H1 (cell line): ENCODE measurements around the gene AKT1. TPM values are rescaled to one million over a fixed set of nuclear protein-coding genes. Genes with fewer than 3 reads are reported as not detected.

Experiments
- CTCF ChIA-PET: fragments of 300-600 bp; sonication (Branson Sonifier 250); formaldehyde crosslinking; loops from one replicate; lab custom pipeline; 2021; ENCODE audit not compliant: partially characterized antibody; lab: Charles Lee
- POLR2A ChIA-PET: fragments of 300-600 bp; sonication (Branson Sonifier 250); formaldehyde crosslinking; loops from one replicate; lab custom pipeline; 2021; ENCODE audit warnings: inconsistent platforms; ENCODE audit not compliant: partially characterized antibody; lab: Charles Lee
- DNase-seq, 2 experiments: peaks; one replicate each; pipeline versions ENCODE4 v3.0.0 to v3.0.0-alpha.2; 2010 to 2022; ENCODE audit warnings: low spot score in 2 of 2, low read depth in 1 of 2, mixed read lengths in 1 of 2
- FAIRE-seq: peaks from 2 replicates; lab custom pipeline; 2011; peaks lifted over from hg19 to GRCh38; lab: Jason Lieb, UNC
- H2AFZ ChIP-seq: 2 replicates; pipeline ENCODE4 v1.8.1; 2012; ENCODE audit warnings: low read length, inconsistent platforms
- H2AK5ac ChIP-seq: 2 replicates; pipeline ENCODE4 v1.6.1; 2013; ENCODE audit warnings: low read depth, low read length
- H2BK120ac ChIP-seq: replicated peaks from 2 replicates; pipeline ENCODE3; 2013; ENCODE audit warnings: low read depth, low read length, inconsistent platforms
- H2BK12ac ChIP-seq: 2 replicates; pipeline ENCODE4 v1.6.1; 2013; ENCODE audit warnings: low read depth, low read length
- H2BK15ac ChIP-seq: 2 replicates; pipeline ENCODE4 v1.6.1; 2013; ENCODE audit warnings: low read length
- H2BK20ac ChIP-seq: 2 replicates; pipeline ENCODE4 v1.6.1; 2013; ENCODE audit warnings: low read length
- H2BK5ac ChIP-seq: 2 replicates; pipeline ENCODE4 v1.6.1; 2013; ENCODE audit warnings: low read depth, low read length
- H3K14ac ChIP-seq: 2 replicates; pipeline ENCODE4 v1.6.1; 2013; ENCODE audit warnings: inconsistent platforms; ENCODE audit not compliant: insufficient read length
- H3K18ac ChIP-seq: 2 replicates; pipeline ENCODE4 v1.6.1; 2013; ENCODE audit warnings: low read length; ENCODE audit errors: extremely low read depth
- H3K23ac ChIP-seq: 2 replicates; pipeline ENCODE4 v1.6.1; 2013; ENCODE audit warnings: inconsistent platforms; ENCODE audit not compliant: insufficient read length
- H3K23me2 ChIP-seq: 2 replicates; pipeline ENCODE4 v1.6.1; 2013; ENCODE audit warnings: low read depth, low read length
- H3K27ac ChIP-seq: 2 replicates; pipeline ENCODE4 v1.6.1; 2011; ENCODE audit warnings: low read depth, low read length, inconsistent platforms
- H3K27me3 ChIP-seq, 4 experiments: replicated peaks in 1 of 4; 1 replicate in 1 of 4; 2 replicates in 3 of 4; pipeline versions ENCODE4 v1.6.1 to v1.8.1; 2011 to 2013; ENCODE audit warnings: low read length in 3 of 4, mild to moderate bottlenecking in 3 of 4, inconsistent platforms in 2 of 4, mixed read lengths in 2 of 4, moderate library complexity in 1 of 4; ENCODE audit not compliant: control insufficient read depth in 3 of 4, insufficient read depth in 3 of 4; ENCODE audit errors: extremely low read depth in 1 of 4
- H3K36me3 ChIP-seq, 4 experiments: 2 replicates each; pipeline versions ENCODE4 v1.6.1 to v1.8.1; 2011 to 2013; ENCODE audit warnings: mild to moderate bottlenecking in 4 of 4, low read length in 3 of 4, moderate library complexity in 2 of 4, control low read depth in 1 of 4, inconsistent platforms in 1 of 4; ENCODE audit not compliant: insufficient read depth in 4 of 4, control insufficient read depth in 2 of 4
- H3K4ac ChIP-seq: replicated peaks from 2 replicates; pipeline ENCODE3; 2013; ENCODE audit warnings: low read length, low read depth, mixed read lengths, inconsistent platforms; ENCODE audit not compliant: insufficient read length
- H3K4me1 ChIP-seq, 4 experiments: replicated peaks in 1 of 4; 1 replicate in 1 of 4; 2 replicates in 3 of 4; pipeline versions ENCODE4 v1.6.1 to v1.8.1; 2011 to 2013; ENCODE audit warnings: low read length in 3 of 4, inconsistent platforms in 2 of 4, mixed read lengths in 1 of 4; ENCODE audit not compliant: insufficient read depth in 4 of 4, control insufficient read depth in 3 of 4
- H3K4me2 ChIP-seq, 2 experiments: 2 replicates each; pipeline versions ENCODE4 v1.6.1 to v1.8.1; 2011 to 2013; ENCODE audit warnings: low read depth in 2 of 2, low read length in 2 of 2, control low read depth in 1 of 2, inconsistent platforms in 1 of 2, mild to moderate bottlenecking in 1 of 2; ENCODE audit not compliant: insufficient read depth in 1 of 2
- H3K4me3 ChIP-seq, 4 experiments: fragments of 200-600, 300-600 bp in 1 of 4; sonication (generic), shearing (Covaris generic), sonication (Bioruptor Twin) in 1 of 4; 2 replicates each; pipeline versions ENCODE4 v1.5.1 to v1.8.1; 2011 to 2016; ENCODE audit warnings: low read length in 4 of 4, low read depth in 3 of 4, control low read depth in 2 of 4, inconsistent platforms in 2 of 4, mild to moderate bottlenecking in 2 of 4, mixed read lengths in 1 of 4, moderate library complexity in 1 of 4; ENCODE audit not compliant: insufficient read depth in 2 of 4; ENCODE audit errors: extremely low read depth in 1 of 4
- H3K56ac ChIP-seq: replicated peaks from 2 replicates; pipeline ENCODE3; 2013; ENCODE audit warnings: low read depth, mild to moderate bottlenecking, mixed read lengths, low read length, inconsistent platforms; ENCODE audit not compliant: insufficient read length
- H3K79me1 ChIP-seq: 2 replicates; pipeline ENCODE4 v1.6.1; 2013; ENCODE audit warnings: low read depth, low read length, control low read depth
- H3K79me2 ChIP-seq, 2 experiments: 2 replicates each; pipeline versions ENCODE4 v1.6.1 to v1.8.1; 2012 to 2013; ENCODE audit warnings: low read length in 2 of 2, mild to moderate bottlenecking in 2 of 2, inconsistent platforms in 1 of 2; ENCODE audit not compliant: insufficient read depth in 2 of 2, control insufficient read depth in 1 of 2
- H3K9ac ChIP-seq, 4 experiments: replicated peaks in 1 of 4; 1 replicate in 1 of 4; 2 replicates in 3 of 4; pipeline versions ENCODE4 v1.6.1 to v1.8.1; 2011 to 2013; ENCODE audit warnings: low read depth in 3 of 4, low read length in 3 of 4, control low read depth in 2 of 4, mild to moderate bottlenecking in 2 of 4, moderate library complexity in 2 of 4, inconsistent platforms in 1 of 4; ENCODE audit errors: extremely low read depth in 1 of 4
- H3K9me3 ChIP-seq, 2 experiments: 2 replicates each; pipeline versions ENCODE4 v1.6.1 to v1.8.1; 2012 to 2013; ENCODE audit warnings: mild to moderate bottlenecking in 2 of 2, moderate library complexity in 2 of 2, control low read depth in 1 of 2, inconsistent platforms in 1 of 2, low read depth in 1 of 2, low read length in 1 of 2, mixed read lengths in 1 of 2; ENCODE audit not compliant: insufficient read depth in 2 of 2
- H4K20me1 ChIP-seq, 2 experiments: replicated peaks in 1 of 2; 2 replicates each; pipeline versions ENCODE3 to v1.8.1; 2011 to 2013; ENCODE audit warnings: inconsistent platforms in 2 of 2, low read length in 2 of 2, mild to moderate bottlenecking in 1 of 2; ENCODE audit not compliant: insufficient read depth in 2 of 2, control insufficient read depth in 1 of 2
- H4K5ac ChIP-seq: 2 replicates; pipeline ENCODE4 v1.6.1; 2013; ENCODE audit warnings: low read length, low read depth, mixed read lengths, inconsistent platforms; ENCODE audit not compliant: insufficient read length
- H4K8ac ChIP-seq: 2 replicates; pipeline ENCODE4 v1.8.0; 2013; ENCODE audit warnings: mild to moderate bottlenecking, moderate library complexity, low read length, inconsistent platforms; ENCODE audit not compliant: insufficient read depth; ENCODE audit errors: extremely low read depth
- H4K91ac ChIP-seq: replicated peaks from 2 replicates; pipeline ENCODE3; 2013; ENCODE audit warnings: low read length, mixed read lengths, inconsistent platforms; ENCODE audit not compliant: insufficient read length
- ATF2 ChIP-seq: IDR thresholded peaks from 2 replicates; pipeline ENCODE4 v1.6.1; 2012; ENCODE audit warnings: low read length, inconsistent platforms
- KDM5A ChIP-seq: fragments of 200-600 bp; IDR thresholded peaks from 2 replicates; pipeline ENCODE4 v1.7.1; 2012; ENCODE audit warnings: mild to moderate bottlenecking, low read length, inconsistent platforms, mixed read lengths
- NANOG ChIP-seq: IDR thresholded peaks from 2 replicates; pipeline ENCODE4 v1.6.1; 2011; ENCODE audit warnings: low read length, low read depth, mild to moderate bottlenecking, inconsistent platforms; ENCODE audit not compliant: insufficient read depth, poor library complexity, severe bottlenecking
- NRF1 ChIP-seq: IDR thresholded peaks from 2 replicates; pipeline ENCODE4 v1.6.1; 2011; ENCODE audit warnings: mild to moderate bottlenecking, low read depth, low read length, improper control_type of control experiment
- SIX5 ChIP-seq: IDR thresholded peaks from 2 replicates; pipeline ENCODE4 v1.6.1; 2011; ENCODE audit warnings: mild to moderate bottlenecking, low read depth, low read length
- SRF ChIP-seq: IDR thresholded peaks from 2 replicates; pipeline ENCODE4 v1.6.1; 2011; ENCODE audit warnings: mild to moderate bottlenecking, low read depth, low read length, moderate library complexity
- TCF12 ChIP-seq: IDR thresholded peaks from 2 replicates; pipeline ENCODE4 v1.6.1; 2011; ENCODE audit warnings: low read depth, mild to moderate bottlenecking, low read length
- whole genome bisulfite sequencing, 2 experiments: shearing (Covaris generic) in 1 of 2; methylation state at CpG; one replicate each; pipeline versions ENCODE4 v1.1.6 to v1.1.7; 2013 to 2015; ENCODE audit warnings: low lambda C conversion rate in 2 of 2, mixed read lengths in 2 of 2, inconsistent platforms in 1 of 2, low coverage in 1 of 2, missing lambda C conversion rate in 1 of 2; ENCODE audit not compliant: insufficient replicate concordance in 2 of 2, insufficient coverage in 1 of 2, insufficient read length in 1 of 2; ENCODE audit errors: extremely low coverage in 1 of 2, missing lambda C conversion rate in 1 of 2; 5-methylcytosine and 5-hydroxymethylcytosine counted together
- polyA plus RNA-seq, 7 experiments: library from polyadenylated mRNA; depleted of rRNA in 3 of 7; stranded (reverse) in 5 of 7; unstranded in 2 of 7; fragments of >200 nt in 5 of 7; fragments of 200-250 nt in 2 of 7; gene quantifications; 1 replicate in 5 of 7; 2 replicates in 1 of 7; 4 replicates in 1 of 7; pipeline versions ENCODE4 v1.2.1 to v1.2.3, GENCODE V29; 2011 to 2013; ENCODE audit warnings: missing spikeins in 2 of 7, mixed read lengths in 2 of 7
- total RNA-seq: library from RNA; stranded (reverse); fragmentation: NEBNext Ultra II Directional; extraction: Animal tissue kit (Norgen Biotek cat#: 25700); gene quantifications from 2 replicates; pipeline ENCODE4 v1.2.1, GENCODE V29; 2021

The AKT1 gene
- total and polyA plus RNA-seq, 2 of the 8 experiments (the other 6 are each of a cell fraction or from before 2014, with no cell fraction given) = 68.1 to 71.5 TPM

- 21% methylated on average over 27 of the region's 27 CpGs; no CpG with 5 or more reads in 1 of the 2 experiments for WGBS, 2 experiments
- Histone ChIP-seq H4K91ac (peak overlapping the region; percentile 86), H3K9ac (peak overlapping the region in 1 of 4 experiments; percentile 16; a peak in 1 of 7 replicates), H3K27me3 (peaks cover 0 to 18% (median 5%) of the 10 kb centered on the region in 4 experiments; a peak in 5 of 7 replicates), H3K4ac (peak overlapping the region; percentile 65), H3K4me2 (peak overlapping the region; percentile 72 to 96), H2BK20ac (peak overlapping the region; percentile 90), H4K5ac (peak overlapping the region; percentile 42), H3K4me1 (peaks cover 0 to 18% (median 14%) of the 10 kb centered on the region in 4 experiments; a peak in 6 of 7 replicates), H2BK15ac (peak overlapping the region; percentile 100), H3K56ac (no peak overlapping the region), H3K36me3 (no peaks in the 10 kb centered on the region), H3K23ac (no peak overlapping the region), H3K79me1 (no peaks in the 10 kb centered on the region), H3K4me3 (peak overlapping the region; percentile 38 to 63 (median 52)), H4K20me1 (no peaks in the 10 kb centered on the region), H3K23me2 (peaks cover 14% of the 10 kb centered on the region; the same call in 1 of the 2 replicates), H3K18ac (peak overlapping the region; percentile 100), H2BK5ac (peak overlapping the region; percentile 47; the same call in 1 of the 2 replicates), H2BK120ac (no peak overlapping the region), H2BK12ac (peak overlapping the region; percentile 75; the same call in 1 of the 2 replicates), H3K14ac (no peak overlapping the region), H4K8ac (no peak overlapping the region), H2AFZ (0 out of 2 replicates have a peak overlapping the region, but pooled peaks have one; percentile 67), H2AK5ac (no peak overlapping the region; the same call in 1 of the 2 replicates), H3K27ac (peak overlapping the region; percentile 32; the same call in 1 of the 2 replicates), H3K79me2 (no peaks in the 10 kb centered on the region), H3K9me3 (no peaks in the 10 kb centered on the region; a peak in 1 of 4 replicates)
- DNase-seq (peak in 1 of 2 experiments; percentile 78), FAIRE-seq (no peak)
- ChIA-PET CTCF (interaction anchor here (0.7 to 5.9 kb wide), 12 partner anchors 9 to 440 kb away, joined by 3 to 40 read pairs (median 4); no protein-coding TSS in a partner anchor), POLR2A (interaction anchor here (0.6 to 8.8 kb wide), 13 partner anchors 8 to 123 kb away, joined by 3 to 82 read pairs (median 5); partner anchors contain the start of genes CEP170B and SIVA1)
- TF ChIP-seq KDM5A = no peak
- no peak for TF ChIP-seq SRF
- no peak for TF ChIP-seq TCF12
- no peak for TF ChIP-seq ATF2
- TF ChIP-seq SIX5 = no peak
- TF ChIP-seq NANOG = no peak
- no peak for TF ChIP-seq NRF1
These were observed 48.9 kb upstream of the AKT1 start for GRCh38 chr14:104844306-104845032.
